ENCODE data around the gene SIVA1.

Gene SIVA1

GRCh38 chr14:104776481-104776880 is 23.5 kb downstream of the SIVA1 start:
- no peak for TF ChIP-seq CTCF (IDR thresholded peaks at IDR 0.05; ENCODE audit: insufficient read depth, low read length, poor library complexity, severe bottlenecking)

GRCh38 chr14:104776961-104777807 is 24.2 kb downstream of the SIVA1 start:
- peaks cover 25% of the 10 kb centered on the region for H3K36me3 ChIP-seq (ENCODE audit: control insufficient read depth, insufficient read depth, low read length)
- no peak overlapping the region for H3K4me3 ChIP-seq (replicated peaks; ENCODE audit: low read depth, low read length)
- TF ChIP-seq CTCF (IDR thresholded peaks at IDR 0.05; ENCODE audit: insufficient read depth, low read length, poor library complexity, severe bottlenecking): no peak
- DNase-seq (ENCODE audit: extremely low read depth, insufficient read length): no peak
- H3K27me3 ChIP-seq (replicated peaks; ENCODE audit: control insufficient read depth, insufficient read depth, low read length): no peaks in the 10 kb centered on the region

More at GRCh38 chr14:104776481-104776880, 23.5 kb downstream of the SIVA1 start:
- H3K36me3 ChIP-seq (ENCODE audit: control insufficient read depth, insufficient read depth, low read length): peaks cover 31% of the 10 kb centered on the region
- no peak overlapping the region for H3K4me3 ChIP-seq (replicated peaks; ENCODE audit: low read depth, low read length)
- H3K27me3 ChIP-seq (replicated peaks; ENCODE audit: control insufficient read depth, insufficient read depth, low read length): no peaks in the 10 kb centered on the region
- no peak for DNase-seq (ENCODE audit: extremely low read depth, insufficient read length)

GRCh38 chr14:104777808-104778249 is 24.9 kb downstream of the SIVA1 start:
- Histone ChIP-seq H3K27me3 (replicated peaks; ENCODE audit: control insufficient read depth, insufficient read depth, low read length) (no peaks in the 10 kb centered on the region), H3K36me3 (ENCODE audit: control insufficient read depth, insufficient read depth, low read length) (peaks cover 24% of the 10 kb centered on the region), H3K4me3 (replicated peaks; ENCODE audit: low read depth, low read length) (no peak overlapping the region)
- TF ChIP-seq CTCF (IDR thresholded peaks at IDR 0.05; ENCODE audit: insufficient read depth, low read length, poor library complexity, severe bottlenecking): no peak
- DNase-seq (ENCODE audit: extremely low read depth, insufficient read length): no peak

- TF ChIP-seq CTCF (IDR thresholded peaks at IDR 0.05; ENCODE audit: insufficient read depth, low read length, poor library complexity, severe bottlenecking): no peak
- Histone ChIP-seq H3K36me3 (ENCODE audit: control insufficient read depth, insufficient read depth, low read length) (peaks cover 18% of the 10 kb centered on the region), H3K27me3 (replicated peaks; ENCODE audit: control insufficient read depth, insufficient read depth, low read length) (no peaks in the 10 kb centered on the region), H3K4me3 (replicated peaks; ENCODE audit: low read depth, low read length) (no peak overlapping the region)
- no peak for DNase-seq (ENCODE audit: extremely low read depth, insufficient read length)
Measured at GRCh38 chr14:104778694-104779331, 25.9 kb downstream of the SIVA1 start.

GRCh38 chr14:104779776-104780512 is 27.0 kb downstream of the SIVA1 start:
- DNase-seq (ENCODE audit: extremely low read depth, insufficient read length): no peak
- H3K36me3 ChIP-seq (ENCODE audit: control insufficient read depth, insufficient read depth, low read length): peaks cover 14% of the 10 kb centered on the region
- no peak for TF ChIP-seq CTCF (IDR thresholded peaks at IDR 0.05; ENCODE audit: insufficient read depth, low read length, poor library complexity, severe bottlenecking)
- no peak overlapping the region for H3K4me3 ChIP-seq (replicated peaks; ENCODE audit: low read depth, low read length)
- H3K27me3 ChIP-seq (replicated peaks; ENCODE audit: control insufficient read depth, insufficient read depth, low read length): no peaks in the 10 kb centered on the region
